ENCODE measurements around the gene PRR18. TPM values are rescaled to one million over a fixed set of nuclear protein-coding genes. Genes with fewer than 3 reads are reported as not detected.

The PRR18 gene
- total and polyA plus RNA-seq, 2 of the 13 experiments (the other 11 are each of a cell fraction or from before 2014, with no cell fraction given) = 0.04 TPM

DNA sequence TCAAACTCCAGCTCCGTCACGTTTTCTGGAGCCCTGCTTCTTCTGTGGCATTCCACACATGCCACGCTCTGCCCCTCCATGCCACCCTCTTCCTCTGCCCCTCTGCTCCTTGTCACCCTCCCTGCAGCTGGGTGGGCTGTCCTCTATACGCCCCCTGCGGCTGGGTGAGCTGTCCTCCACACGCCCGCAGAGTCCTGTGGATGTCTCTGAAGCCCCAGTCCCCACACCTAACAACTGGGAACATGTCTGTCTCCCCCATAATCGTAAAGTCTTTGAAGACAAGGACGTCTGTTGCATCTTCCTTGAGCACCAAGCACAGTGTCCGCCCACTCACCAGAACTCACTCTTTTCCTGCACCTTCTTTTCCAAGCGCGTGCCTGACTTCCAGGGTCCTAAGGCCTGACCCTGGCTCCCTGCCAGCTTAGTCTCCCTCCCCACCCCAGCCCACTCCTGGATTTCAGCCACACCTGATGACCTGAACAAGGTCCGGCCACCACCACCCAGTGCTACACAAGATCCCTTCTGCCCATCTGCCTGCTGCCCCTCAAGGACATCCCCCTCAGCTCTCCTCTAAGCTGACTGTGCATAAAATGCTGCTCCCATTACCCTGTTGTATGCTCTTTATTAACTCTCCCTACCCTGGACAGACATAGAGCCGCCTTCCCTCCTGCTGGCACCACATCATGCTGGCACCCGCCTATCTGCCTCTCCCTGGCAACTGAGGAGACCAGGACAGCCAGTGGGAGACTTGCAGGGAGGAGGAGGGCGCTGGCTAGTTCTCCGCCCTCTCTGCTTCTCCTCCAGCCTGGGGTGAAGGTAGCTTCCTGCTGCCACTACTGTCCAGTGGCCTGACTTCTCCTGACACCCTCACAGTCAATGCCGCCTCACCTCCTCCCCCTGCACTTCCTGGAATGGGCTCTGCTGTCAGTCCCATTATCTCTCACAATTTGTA lies 10.7 kb upstream of the PRR18 start (continued):
- TF ChIP-seq, protein P1, sequence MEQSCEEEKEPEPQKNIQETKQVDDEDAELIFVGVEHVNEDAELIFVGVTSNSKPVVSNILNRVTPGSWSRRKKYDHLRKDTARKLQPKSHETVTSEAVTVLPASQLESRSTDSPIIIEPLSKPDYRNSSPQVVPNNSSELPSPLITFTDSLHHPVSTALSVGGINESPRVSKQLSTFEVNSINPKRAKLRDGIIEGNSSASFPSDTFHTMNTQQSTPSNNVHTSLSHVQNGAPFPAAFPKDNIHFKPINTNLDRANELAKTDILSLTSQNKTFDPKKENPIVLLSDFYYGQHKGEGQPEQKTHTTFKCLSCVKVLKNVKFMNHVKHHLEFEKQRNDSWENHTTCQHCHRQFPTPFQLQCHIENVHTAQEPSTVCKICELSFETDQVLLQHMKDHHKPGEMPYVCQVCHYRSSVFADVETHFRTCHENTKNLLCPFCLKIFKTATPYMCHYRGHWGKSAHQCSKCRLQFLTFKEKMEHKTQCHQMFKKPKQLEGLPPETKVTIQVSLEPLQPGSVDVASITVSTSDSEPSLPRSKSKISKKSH (CRISPR knock-in tag; IDR thresholded peaks at IDR 0.05; ENCODE audit: borderline replicate concordance) = peak; percentile 19; the same call in 1 of the 2 replicates
- TF ChIP-seq, protein P2, sequence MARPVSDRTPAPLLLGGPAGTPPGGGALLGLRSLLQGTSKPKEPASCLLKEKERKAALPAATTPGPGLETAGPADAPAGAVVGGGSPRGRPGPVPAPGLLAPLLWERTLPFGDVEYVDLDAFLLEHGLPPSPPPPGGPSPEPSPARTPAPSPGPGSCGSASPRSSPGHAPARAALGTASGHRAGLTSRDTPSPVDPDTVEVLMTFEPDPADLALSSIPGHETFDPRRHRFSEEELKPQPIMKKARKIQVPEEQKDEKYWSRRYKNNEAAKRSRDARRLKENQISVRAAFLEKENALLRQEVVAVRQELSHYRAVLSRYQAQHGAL (CRISPR knock-in tag; IDR thresholded peaks at IDR 0.05; ENCODE audit: not compliant biosample characterization) = no peak
- 0 out of 2 replicates have a peak, but pooled peaks have one; percentile 42 for TF ChIP-seq LCORL (IDR thresholded peaks at IDR 0.05)
- no peak for TF ChIP-seq LCORL (CRISPR knock-in tag; IDR thresholded peaks at IDR 0.05)
- no peak for TF ChIP-seq CC2D1A (CRISPR knock-in tag; IDR thresholded peaks at IDR 0.05)
- no peak for TF ChIP-seq ZNF878 (CRISPR knock-in tag; IDR thresholded peaks at IDR 0.05)
- TF ChIP-seq RBM22 (optimal IDR thresholded peaks at IDR 0.05; ENCODE audit: low read length) = peak; percentile 90
- TF ChIP-seq KAT7 (CRISPR knock-in tag; IDR thresholded peaks at IDR 0.05; ENCODE audit: borderline replicate concordance) = no peak
- peak; percentile 85 for TF ChIP-seq AGO2 (optimal IDR thresholded peaks at IDR 0.05; ENCODE audit: low read depth, low read length)

DNA sequence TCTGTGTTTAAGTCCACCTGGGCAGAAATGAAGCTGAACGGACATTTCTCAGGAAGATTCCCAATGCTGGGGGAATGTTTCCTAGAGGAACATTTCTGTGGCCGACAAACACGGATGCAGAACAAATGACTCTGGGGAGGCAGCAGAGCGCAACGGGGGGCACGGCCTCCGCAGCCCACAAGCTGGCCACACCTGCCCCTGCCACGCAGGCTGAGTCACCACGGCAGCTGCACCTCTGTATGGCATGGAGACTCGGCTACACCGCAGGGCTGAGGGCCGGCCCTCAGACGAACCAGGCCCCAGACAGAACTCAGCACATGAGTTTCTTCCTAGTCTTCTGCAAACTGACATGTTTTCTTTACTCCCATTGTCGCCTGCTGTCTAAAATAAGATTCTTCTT lies 10.0 kb upstream of the PRR18 start:
- in situ Hi-C loops (cut with HindIII; ENCODE audit: extremely low pct_ligation_motif_present, low pct_unique_long_range_greater_than_20kb) (no loop called here), intact Hi-C loops (cut with micrococcal nuclease; ENCODE audit: unreplicated experiment) (no loop called here)
- H3K4me1 ChIP-seq (ENCODE audit: insufficient read depth, low read length) = 0 out of 2 replicates have a peak, but pooled peaks cover 9% of the 10 kb centered on the region
- TF ChIP-seq AGO2 (optimal IDR thresholded peaks at IDR 0.05; ENCODE audit: low read depth, low read length) (peak; percentile 34), NCOA5 (CRISPR knock-in tag; IDR thresholded peaks at IDR 0.05) (no peak), ZNF670 (CRISPR knock-in tag; IDR thresholded peaks at IDR 0.05; ENCODE audit: borderline replicate concordance) (no peak), ZC3H13 (CRISPR knock-in tag; IDR thresholded peaks at IDR 0.05) (0 out of 2 replicates have a peak, but pooled peaks have one; percentile 11)
- TF ChIP-seq, protein P3, sequence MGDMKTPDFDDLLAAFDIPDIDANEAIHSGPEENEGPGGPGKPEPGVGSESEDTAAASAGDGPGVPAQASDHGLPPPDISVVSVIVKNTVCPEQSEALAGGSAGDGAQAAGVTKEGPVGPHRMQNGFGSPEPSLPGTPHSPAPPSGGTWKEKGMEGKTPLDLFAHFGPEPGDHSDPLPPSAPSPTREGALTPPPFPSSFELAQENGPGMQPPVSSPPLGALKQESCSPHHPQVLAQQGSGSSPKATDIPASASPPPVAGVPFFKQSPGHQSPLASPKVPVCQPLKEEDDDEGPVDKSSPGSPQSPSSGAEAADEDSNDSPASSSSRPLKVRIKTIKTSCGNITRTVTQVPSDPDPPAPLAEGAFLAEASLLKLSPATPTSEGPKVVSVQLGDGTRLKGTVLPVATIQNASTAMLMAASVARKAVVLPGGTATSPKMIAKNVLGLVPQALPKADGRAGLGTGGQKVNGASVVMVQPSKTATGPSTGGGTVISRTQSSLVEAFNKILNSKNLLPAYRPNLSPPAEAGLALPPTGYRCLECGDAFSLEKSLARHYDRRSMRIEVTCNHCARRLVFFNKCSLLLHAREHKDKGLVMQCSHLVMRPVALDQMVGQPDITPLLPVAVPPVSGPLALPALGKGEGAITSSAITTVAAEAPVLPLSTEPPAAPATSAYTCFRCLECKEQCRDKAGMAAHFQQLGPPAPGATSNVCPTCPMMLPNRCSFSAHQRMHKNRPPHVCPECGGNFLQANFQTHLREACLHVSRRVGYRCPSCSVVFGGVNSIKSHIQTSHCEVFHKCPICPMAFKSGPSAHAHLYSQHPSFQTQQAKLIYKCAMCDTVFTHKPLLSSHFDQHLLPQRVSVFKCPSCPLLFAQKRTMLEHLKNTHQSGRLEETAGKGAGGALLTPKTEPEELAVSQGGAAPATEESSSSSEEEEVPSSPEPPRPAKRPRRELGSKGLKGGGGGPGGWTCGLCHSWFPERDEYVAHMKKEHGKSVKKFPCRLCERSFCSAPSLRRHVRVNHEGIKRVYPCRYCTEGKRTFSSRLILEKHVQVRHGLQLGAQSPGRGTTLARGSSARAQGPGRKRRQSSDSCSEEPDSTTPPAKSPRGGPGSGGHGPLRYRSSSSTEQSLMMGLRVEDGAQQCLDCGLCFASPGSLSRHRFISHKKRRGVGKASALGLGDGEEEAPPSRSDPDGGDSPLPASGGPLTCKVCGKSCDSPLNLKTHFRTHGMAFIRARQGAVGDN (CRISPR knock-in tag; IDR thresholded peaks at IDR 0.05) = peak; percentile 19; the same call in 1 of the 2 replicates
- no peak overlapping the region for H3K9ac ChIP-seq (ENCODE audit: insufficient read depth, low read depth, low read length)
- no peaks in the 10 kb centered on the region for H4K20me1 ChIP-seq (ENCODE audit: insufficient read depth, low read length)
- no peaks in the 10 kb centered on the region for H3K79me2 ChIP-seq (ENCODE audit: insufficient read depth, low read length)
- DNase-seq (ENCODE audit: low spot score) (no peak), ATAC-seq (peak; percentile 65), FAIRE-seq (no peak)
- H3K4me3 ChIP-seq (replicated peaks in 1 of 3; ENCODE audit: insufficient read depth in 1 of 3, low read depth in 2 of 3, low read length in 3 of 3) = no peak overlapping the region
- H3K36me3 ChIP-seq (replicated peaks in 1 of 2; ENCODE audit: control insufficient read depth in 1 of 2, insufficient read depth in 2 of 2, low read length in 2 of 2) = peaks cover 4 to 27% of the 10 kb centered on the region in 2 experiments; a peak in 4 of 5 replicates
- 82% methylated on average over 9 of the region's 14 CpGs for WGBS (ENCODE audit: low lambda C conversion rate)
- ChIA-PET CTCF (ENCODE audit: low intra/inter-chr PET ratio, low total read pairs) (no interaction called here), POLR2A (interaction anchor here (0.8 to 2.1 kb wide), 3 partner anchors 40 to 82 kb away, joined by 3 to 4 read pairs (median 3); no protein-coding TSS in a partner anchor)
- H3K4me2 ChIP-seq (ENCODE audit: low read depth, low read length) = no peak overlapping the region
- BruUV-seq (replicated peaks) = no TSS peak
- H3K27me3 ChIP-seq (ENCODE audit: control insufficient read depth in 1 of 2, insufficient read depth in 2 of 2, low read length in 2 of 2) = no peaks in the 10 kb centered on the region
- H3K9me3 ChIP-seq (ENCODE audit: low read length) = no peaks in the 10 kb centered on the region
- H3K27ac ChIP-seq (ENCODE audit: extremely low read length, insufficient read depth, low read length) = no peak overlapping the region
- H2AFZ ChIP-seq (ENCODE audit: low read length) = no peak overlapping the region

Data from HepG2 (cell line).